GM23338 (cell line): ENCODE measurements around the gene SAMD13. TPM values are rescaled to one million over a fixed set of nuclear protein-coding genes. Genes with fewer than 3 reads are reported as not detected.

Experiments used
- ATAC-seq: fragments of 200-7000 bp; cut with Tn5 transposase; 3 replicates; pipeline ENCODE4 v1.9.1; 2020
- DNase-seq: peaks from one replicate; pipeline ENCODE4 v3.0.0-alpha.2; 2015; ENCODE audit warnings: low spot score
- H2AFZ ChIP-seq: fragments of 200-600 bp; sonication (generic); 2 replicates; pipeline ENCODE4 v1.8.0; 2016; ENCODE audit warnings: antibody characterized with exemption, mild to moderate bottlenecking, moderate library complexity
- H3F3A ChIP-seq: fragments of 200-600 bp; sonication (generic); replicated peaks from 2 replicates; pipeline ENCODE4 v1.8.0; 2017; ENCODE audit warnings: antibody characterized with exemption, mixed run types, low read depth
- H3K27ac ChIP-seq: fragments of 200-600 bp; sonication (generic); 2 replicates; pipeline ENCODE4 v1.6.1; 2016; ENCODE audit warnings: low read depth
- H3K27me3 ChIP-seq: fragments of 200-600 bp; sonication (generic); 2 replicates; pipeline ENCODE4 v1.8.0; 2016; ENCODE audit warnings: mild to moderate bottlenecking, mixed run types, moderate library complexity; ENCODE audit not compliant: insufficient read depth
- H3K36me3 ChIP-seq: fragments of 200-600 bp; sonication (generic); 2 replicates; pipeline ENCODE4 v1.8.0; 2016; ENCODE audit warnings: mild to moderate bottlenecking; ENCODE audit not compliant: insufficient read depth
- H3K4me1 ChIP-seq: fragments of 200-600 bp; sonication (generic); 2 replicates; pipeline ENCODE4 v1.8.0; 2016; ENCODE audit warnings: mild to moderate bottlenecking, moderate library complexity; ENCODE audit not compliant: insufficient read depth
- H3K4me2 ChIP-seq: fragments of 200-600 bp; sonication (generic); 2 replicates; pipeline ENCODE4 v1.7.1; 2017; ENCODE audit warnings: mixed run types
- H3K4me3 ChIP-seq: fragments of 200-600 bp; sonication (generic); 2 replicates; pipeline ENCODE4 v1.6.1; 2016; ENCODE audit warnings: mixed run types
- H3K79me2 ChIP-seq: fragments of 200-600 bp; sonication (generic); replicated peaks from 2 replicates; pipeline ENCODE4 v1.8.0; 2017; ENCODE audit warnings: mild to moderate bottlenecking; ENCODE audit not compliant: insufficient read depth
- H3K9me2 ChIP-seq: fragments of 200-600 bp; sonication (generic); 2 replicates; pipeline ENCODE4 v1.8.0; 2017; ENCODE audit not compliant: insufficient read depth
- H4K20me1 ChIP-seq: fragments of 200-600 bp; sonication (generic); replicated peaks from 2 replicates; pipeline ENCODE4 v1.8.0; 2017; ENCODE audit warnings: mild to moderate bottlenecking; ENCODE audit not compliant: insufficient read depth
- H3K27ac Mint-ChIP-seq: 2 replicates; pipeline ENCODE4 v1.8.0; 2020; ENCODE audit warnings: inconsistent platforms, mild to moderate bottlenecking, moderate library complexity, mixed read lengths
- H3K27me3 Mint-ChIP-seq: 3 replicates; pipeline ENCODE4 v1.8.0; 2022; ENCODE audit warnings: low read depth, mild to moderate bottlenecking, moderate library complexity, mixed read lengths, inconsistent platforms; ENCODE audit not compliant: insufficient read depth, poor library complexity
- H3K36me3 Mint-ChIP-seq: 3 replicates; pipeline ENCODE4 v1.8.0; 2021; ENCODE audit warnings: low read depth, mild to moderate bottlenecking, inconsistent platforms, moderate library complexity, mixed read lengths
- H3K4me1 Mint-ChIP-seq: 3 replicates; pipeline ENCODE4 v1.8.0; 2020; ENCODE audit warnings: mild to moderate bottlenecking, inconsistent platforms, mixed read lengths
- H3K4me3 Mint-ChIP-seq: 3 replicates; pipeline ENCODE4 v1.8.0; 2021; ENCODE audit warnings: moderate library complexity, mild to moderate bottlenecking, inconsistent platforms, mixed read lengths
- H3K9me3 Mint-ChIP-seq: 3 replicates; pipeline ENCODE4 v1.8.0; 2020; ENCODE audit warnings: moderate library complexity, mild to moderate bottlenecking, inconsistent platforms, mixed read lengths
- CREB1 ChIP-seq: fragments of 250-450 bp; sonication (Bioruptor Pico); IDR thresholded peaks from 2 replicates; pipeline ENCODE4 v1.5.0; 2020; ENCODE audit warnings: low read depth, mild to moderate bottlenecking, moderate library complexity
- EZH2 ChIP-seq: fragments of 200-600 bp; sonication (generic); IDR thresholded peaks from one replicate; pipeline ENCODE4 v1.8.0; 2017; ENCODE audit warnings: antibody characterized with exemption, mild to moderate bottlenecking, low read depth; ENCODE audit not compliant: unreplicated experiment
- EZH2phosphoT487 ChIP-seq: fragments of 200-600 bp; sonication (generic); IDR thresholded peaks from one replicate; pipeline ENCODE4 v1.8.1; 2018; ENCODE audit warnings: antibody characterized with exemption; ENCODE audit not compliant: unreplicated experiment
- JUNB ChIP-seq: IDR thresholded peaks from one replicate; pipeline ENCODE4 v1.6.1; 2016; ENCODE audit warnings: antibody characterized with exemption; ENCODE audit not compliant: unreplicated experiment
- NANOG ChIP-seq: IDR thresholded peaks from 2 replicates; pipeline ENCODE4 v1.6.1; 2016; ENCODE audit warnings: antibody characterized with exemption, borderline replicate concordance
- polyA plus RNA-seq: library from polyadenylated mRNA; unstranded; fragments of >200 nt; fragmentation: Nextera tagmentation; extraction: Ambion mirVana; gene quantifications from 2 replicates; pipeline ENCODE4 v1.2.1, GENCODE V29; 2016
- total RNA-seq: library from RNA; depleted of rRNA; stranded (reverse); fragments of >200 nt; shearing (Covaris generic); gene quantifications from 2 replicates; pipeline ENCODE4 v1.2.3, GENCODE V29; 2014
- TF ChIP-seq, protein P1 (sequence below): IDR thresholded peaks from 2 replicates; pipeline ENCODE4 v1.6.1; 2016; ENCODE audit warnings: antibody characterized with exemption
- TF ChIP-seq, protein P2 (sequence below), 2 experiments: fragments of 200-600 bp in 1 of 2; sonication (generic) in 1 of 2; conservative IDR thresholded peaks; 2 replicates each; pipeline versions ENCODE4 v1.5.1 to v1.6.1; 2016 to 2017; ENCODE audit warnings: antibody characterized with exemption in 2 of 2, low read depth in 2 of 2, mild to moderate bottlenecking in 2 of 2, moderate library complexity in 1 of 2
- TF ChIP-seq, protein P3 (sequence below): IDR thresholded peaks from one replicate; pipeline ENCODE4 v1.6.1; 2018; ENCODE audit warnings: antibody characterized with exemption; ENCODE audit not compliant: unreplicated experiment
- TF ChIP-seq, protein P4 (sequence below): fragments of 250-450 bp; sonication (Bioruptor Pico); IDR thresholded peaks from 2 replicates; pipeline ENCODE4 v1.5.0; 2020; ENCODE audit warnings: mild to moderate bottlenecking, moderate library complexity

Gene SAMD13
- total and polyA plus RNA-seq, 2 experiments from 2014 or later, result 2.5 to 3.6 TPM

DNA sequence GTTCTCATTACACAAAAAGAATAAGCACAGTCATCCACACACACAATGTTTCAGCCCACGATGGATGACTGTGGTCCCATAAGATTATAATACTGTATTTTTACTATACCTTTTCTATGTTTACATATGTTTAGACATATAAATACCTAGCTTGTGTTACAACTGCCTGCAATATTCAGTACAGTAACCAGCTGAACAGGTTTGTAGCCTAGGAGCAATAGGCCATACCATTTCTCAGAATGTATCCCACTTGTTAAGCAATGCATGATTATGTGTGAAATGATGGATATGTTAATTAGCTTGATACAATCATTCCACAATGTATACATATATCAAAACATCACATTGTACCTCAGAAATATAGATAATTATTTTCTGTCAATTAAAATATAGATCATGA lies 33.2 kb upstream of the SAMD13 start:
- H3K27me3 ChIP-seq, result no peaks in the 10 kb centered on the region
- H3K9me2 ChIP-seq, result no peaks in the 10 kb centered on the region
- H3K4me2 ChIP-seq, result no peak overlapping the region
- TF ChIP-seq JUNB (no peak), EZH2phosphoT487 (no peak), EZH2 (no peak)
- TF ChIP-seq, protein P1, sequence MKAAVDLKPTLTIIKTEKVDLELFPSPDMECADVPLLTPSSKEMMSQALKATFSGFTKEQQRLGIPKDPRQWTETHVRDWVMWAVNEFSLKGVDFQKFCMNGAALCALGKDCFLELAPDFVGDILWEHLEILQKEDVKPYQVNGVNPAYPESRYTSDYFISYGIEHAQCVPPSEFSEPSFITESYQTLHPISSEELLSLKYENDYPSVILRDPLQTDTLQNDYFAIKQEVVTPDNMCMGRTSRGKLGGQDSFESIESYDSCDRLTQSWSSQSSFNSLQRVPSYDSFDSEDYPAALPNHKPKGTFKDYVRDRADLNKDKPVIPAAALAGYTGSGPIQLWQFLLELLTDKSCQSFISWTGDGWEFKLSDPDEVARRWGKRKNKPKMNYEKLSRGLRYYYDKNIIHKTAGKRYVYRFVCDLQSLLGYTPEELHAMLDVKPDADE, result no peak
- TF ChIP-seq, protein P2, sequence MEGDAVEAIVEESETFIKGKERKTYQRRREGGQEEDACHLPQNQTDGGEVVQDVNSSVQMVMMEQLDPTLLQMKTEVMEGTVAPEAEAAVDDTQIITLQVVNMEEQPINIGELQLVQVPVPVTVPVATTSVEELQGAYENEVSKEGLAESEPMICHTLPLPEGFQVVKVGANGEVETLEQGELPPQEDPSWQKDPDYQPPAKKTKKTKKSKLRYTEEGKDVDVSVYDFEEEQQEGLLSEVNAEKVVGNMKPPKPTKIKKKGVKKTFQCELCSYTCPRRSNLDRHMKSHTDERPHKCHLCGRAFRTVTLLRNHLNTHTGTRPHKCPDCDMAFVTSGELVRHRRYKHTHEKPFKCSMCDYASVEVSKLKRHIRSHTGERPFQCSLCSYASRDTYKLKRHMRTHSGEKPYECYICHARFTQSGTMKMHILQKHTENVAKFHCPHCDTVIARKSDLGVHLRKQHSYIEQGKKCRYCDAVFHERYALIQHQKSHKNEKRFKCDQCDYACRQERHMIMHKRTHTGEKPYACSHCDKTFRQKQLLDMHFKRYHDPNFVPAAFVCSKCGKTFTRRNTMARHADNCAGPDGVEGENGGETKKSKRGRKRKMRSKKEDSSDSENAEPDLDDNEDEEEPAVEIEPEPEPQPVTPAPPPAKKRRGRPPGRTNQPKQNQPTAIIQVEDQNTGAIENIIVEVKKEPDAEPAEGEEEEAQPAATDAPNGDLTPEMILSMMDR (conservative IDR thresholded peaks at IDR 0.05; ENCODE audit: low read depth in 2 of 2), result no peak
- no peaks in the 10 kb centered on the region for H3K79me2 ChIP-seq
- DNase-seq (no peak), ATAC-seq (no peak)
- no peak overlapping the region for H3K4me3 Mint-ChIP-seq
- no peak overlapping the region for H2AFZ ChIP-seq
- no peak overlapping the region for H3K4me3 ChIP-seq
- H3K27ac ChIP-seq, result no peak overlapping the region
- H3K4me1 Mint-ChIP-seq, result peaks cover 24% of the 10 kb centered on the region
- H3K4me1 ChIP-seq, result peaks cover 20% of the 10 kb centered on the region
- no peaks in the 10 kb centered on the region for H4K20me1 ChIP-seq
- no peaks in the 10 kb centered on the region for H3K36me3 Mint-ChIP-seq
- no peak overlapping the region for H3K27ac Mint-ChIP-seq
- H3K27me3 Mint-ChIP-seq, result no peaks in the 10 kb centered on the region
- H3K9me3 Mint-ChIP-seq, result no peaks in the 10 kb centered on the region
- H3K36me3 ChIP-seq, result no peaks in the 10 kb centered on the region
- H3F3A ChIP-seq, result no peaks in the 10 kb centered on the region

DNA sequence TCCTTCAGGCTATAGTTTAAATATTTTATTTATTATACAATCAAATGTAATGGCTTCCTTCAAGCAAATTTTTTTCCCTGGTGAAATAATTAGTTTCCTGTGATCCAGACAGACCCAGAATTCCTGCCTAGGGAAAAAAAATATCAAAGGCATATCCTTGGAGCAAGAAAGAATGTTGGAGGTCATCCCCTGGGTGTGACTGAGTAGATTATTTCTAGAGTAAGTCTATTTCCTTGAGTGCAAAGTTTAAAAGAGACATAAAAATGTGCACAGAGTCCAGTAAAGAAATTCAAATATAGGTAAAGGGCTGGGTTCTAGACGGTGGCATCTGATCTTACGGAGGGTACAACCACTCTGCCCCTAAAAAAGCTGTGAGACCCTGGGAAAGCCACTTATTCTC lies 32.2 kb upstream of the SAMD13 start:
- no peaks in the 10 kb centered on the region for H3F3A ChIP-seq
- no peak overlapping the region for H2AFZ ChIP-seq
- H3K27ac ChIP-seq, result no peak overlapping the region
- no peaks in the 10 kb centered on the region for H3K9me2 ChIP-seq
- no peaks in the 10 kb centered on the region for H3K9me3 Mint-ChIP-seq
- DNase-seq, result no peak
- no peaks in the 10 kb centered on the region for H4K20me1 ChIP-seq
- no peaks in the 10 kb centered on the region for H3K36me3 Mint-ChIP-seq
- H3K4me2 ChIP-seq, result no peak overlapping the region
- H3K4me3 Mint-ChIP-seq, result no peak overlapping the region
- no peaks in the 10 kb centered on the region for H3K27me3 Mint-ChIP-seq
- peaks cover 20% of the 10 kb centered on the region for H3K4me1 ChIP-seq
- H3K4me3 ChIP-seq, result no peak overlapping the region
- H3K4me1 Mint-ChIP-seq, result peaks cover 24% of the 10 kb centered on the region
- H3K27me3 ChIP-seq, result no peaks in the 10 kb centered on the region
- no peaks in the 10 kb centered on the region for H3K36me3 ChIP-seq
- no peaks in the 10 kb centered on the region for H3K79me2 ChIP-seq
- H3K27ac Mint-ChIP-seq, result no peak overlapping the region
- no peak for ATAC-seq
- TF ChIP-seq NANOG (no peak), EZH2phosphoT487 (no peak), JUNB (no peak), CREB1 (CRISPR knock-in tag) (no peak)
- TF ChIP-seq, protein P3, sequence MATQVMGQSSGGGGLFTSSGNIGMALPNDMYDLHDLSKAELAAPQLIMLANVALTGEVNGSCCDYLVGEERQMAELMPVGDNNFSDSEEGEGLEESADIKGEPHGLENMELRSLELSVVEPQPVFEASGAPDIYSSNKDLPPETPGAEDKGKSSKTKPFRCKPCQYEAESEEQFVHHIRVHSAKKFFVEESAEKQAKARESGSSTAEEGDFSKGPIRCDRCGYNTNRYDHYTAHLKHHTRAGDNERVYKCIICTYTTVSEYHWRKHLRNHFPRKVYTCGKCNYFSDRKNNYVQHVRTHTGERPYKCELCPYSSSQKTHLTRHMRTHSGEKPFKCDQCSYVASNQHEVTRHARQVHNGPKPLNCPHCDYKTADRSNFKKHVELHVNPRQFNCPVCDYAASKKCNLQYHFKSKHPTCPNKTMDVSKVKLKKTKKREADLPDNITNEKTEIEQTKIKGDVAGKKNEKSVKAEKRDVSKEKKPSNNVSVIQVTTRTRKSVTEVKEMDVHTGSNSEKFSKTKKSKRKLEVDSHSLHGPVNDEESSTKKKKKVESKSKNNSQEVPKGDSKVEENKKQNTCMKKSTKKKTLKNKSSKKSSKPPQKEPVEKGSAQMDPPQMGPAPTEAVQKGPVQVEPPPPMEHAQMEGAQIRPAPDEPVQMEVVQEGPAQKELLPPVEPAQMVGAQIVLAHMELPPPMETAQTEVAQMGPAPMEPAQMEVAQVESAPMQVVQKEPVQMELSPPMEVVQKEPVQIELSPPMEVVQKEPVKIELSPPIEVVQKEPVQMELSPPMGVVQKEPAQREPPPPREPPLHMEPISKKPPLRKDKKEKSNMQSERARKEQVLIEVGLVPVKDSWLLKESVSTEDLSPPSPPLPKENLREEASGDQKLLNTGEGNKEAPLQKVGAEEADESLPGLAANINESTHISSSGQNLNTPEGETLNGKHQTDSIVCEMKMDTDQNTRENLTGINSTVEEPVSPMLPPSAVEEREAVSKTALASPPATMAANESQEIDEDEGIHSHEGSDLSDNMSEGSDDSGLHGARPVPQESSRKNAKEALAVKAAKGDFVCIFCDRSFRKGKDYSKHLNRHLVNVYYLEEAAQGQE, result no peak
- TF ChIP-seq, protein P4, sequence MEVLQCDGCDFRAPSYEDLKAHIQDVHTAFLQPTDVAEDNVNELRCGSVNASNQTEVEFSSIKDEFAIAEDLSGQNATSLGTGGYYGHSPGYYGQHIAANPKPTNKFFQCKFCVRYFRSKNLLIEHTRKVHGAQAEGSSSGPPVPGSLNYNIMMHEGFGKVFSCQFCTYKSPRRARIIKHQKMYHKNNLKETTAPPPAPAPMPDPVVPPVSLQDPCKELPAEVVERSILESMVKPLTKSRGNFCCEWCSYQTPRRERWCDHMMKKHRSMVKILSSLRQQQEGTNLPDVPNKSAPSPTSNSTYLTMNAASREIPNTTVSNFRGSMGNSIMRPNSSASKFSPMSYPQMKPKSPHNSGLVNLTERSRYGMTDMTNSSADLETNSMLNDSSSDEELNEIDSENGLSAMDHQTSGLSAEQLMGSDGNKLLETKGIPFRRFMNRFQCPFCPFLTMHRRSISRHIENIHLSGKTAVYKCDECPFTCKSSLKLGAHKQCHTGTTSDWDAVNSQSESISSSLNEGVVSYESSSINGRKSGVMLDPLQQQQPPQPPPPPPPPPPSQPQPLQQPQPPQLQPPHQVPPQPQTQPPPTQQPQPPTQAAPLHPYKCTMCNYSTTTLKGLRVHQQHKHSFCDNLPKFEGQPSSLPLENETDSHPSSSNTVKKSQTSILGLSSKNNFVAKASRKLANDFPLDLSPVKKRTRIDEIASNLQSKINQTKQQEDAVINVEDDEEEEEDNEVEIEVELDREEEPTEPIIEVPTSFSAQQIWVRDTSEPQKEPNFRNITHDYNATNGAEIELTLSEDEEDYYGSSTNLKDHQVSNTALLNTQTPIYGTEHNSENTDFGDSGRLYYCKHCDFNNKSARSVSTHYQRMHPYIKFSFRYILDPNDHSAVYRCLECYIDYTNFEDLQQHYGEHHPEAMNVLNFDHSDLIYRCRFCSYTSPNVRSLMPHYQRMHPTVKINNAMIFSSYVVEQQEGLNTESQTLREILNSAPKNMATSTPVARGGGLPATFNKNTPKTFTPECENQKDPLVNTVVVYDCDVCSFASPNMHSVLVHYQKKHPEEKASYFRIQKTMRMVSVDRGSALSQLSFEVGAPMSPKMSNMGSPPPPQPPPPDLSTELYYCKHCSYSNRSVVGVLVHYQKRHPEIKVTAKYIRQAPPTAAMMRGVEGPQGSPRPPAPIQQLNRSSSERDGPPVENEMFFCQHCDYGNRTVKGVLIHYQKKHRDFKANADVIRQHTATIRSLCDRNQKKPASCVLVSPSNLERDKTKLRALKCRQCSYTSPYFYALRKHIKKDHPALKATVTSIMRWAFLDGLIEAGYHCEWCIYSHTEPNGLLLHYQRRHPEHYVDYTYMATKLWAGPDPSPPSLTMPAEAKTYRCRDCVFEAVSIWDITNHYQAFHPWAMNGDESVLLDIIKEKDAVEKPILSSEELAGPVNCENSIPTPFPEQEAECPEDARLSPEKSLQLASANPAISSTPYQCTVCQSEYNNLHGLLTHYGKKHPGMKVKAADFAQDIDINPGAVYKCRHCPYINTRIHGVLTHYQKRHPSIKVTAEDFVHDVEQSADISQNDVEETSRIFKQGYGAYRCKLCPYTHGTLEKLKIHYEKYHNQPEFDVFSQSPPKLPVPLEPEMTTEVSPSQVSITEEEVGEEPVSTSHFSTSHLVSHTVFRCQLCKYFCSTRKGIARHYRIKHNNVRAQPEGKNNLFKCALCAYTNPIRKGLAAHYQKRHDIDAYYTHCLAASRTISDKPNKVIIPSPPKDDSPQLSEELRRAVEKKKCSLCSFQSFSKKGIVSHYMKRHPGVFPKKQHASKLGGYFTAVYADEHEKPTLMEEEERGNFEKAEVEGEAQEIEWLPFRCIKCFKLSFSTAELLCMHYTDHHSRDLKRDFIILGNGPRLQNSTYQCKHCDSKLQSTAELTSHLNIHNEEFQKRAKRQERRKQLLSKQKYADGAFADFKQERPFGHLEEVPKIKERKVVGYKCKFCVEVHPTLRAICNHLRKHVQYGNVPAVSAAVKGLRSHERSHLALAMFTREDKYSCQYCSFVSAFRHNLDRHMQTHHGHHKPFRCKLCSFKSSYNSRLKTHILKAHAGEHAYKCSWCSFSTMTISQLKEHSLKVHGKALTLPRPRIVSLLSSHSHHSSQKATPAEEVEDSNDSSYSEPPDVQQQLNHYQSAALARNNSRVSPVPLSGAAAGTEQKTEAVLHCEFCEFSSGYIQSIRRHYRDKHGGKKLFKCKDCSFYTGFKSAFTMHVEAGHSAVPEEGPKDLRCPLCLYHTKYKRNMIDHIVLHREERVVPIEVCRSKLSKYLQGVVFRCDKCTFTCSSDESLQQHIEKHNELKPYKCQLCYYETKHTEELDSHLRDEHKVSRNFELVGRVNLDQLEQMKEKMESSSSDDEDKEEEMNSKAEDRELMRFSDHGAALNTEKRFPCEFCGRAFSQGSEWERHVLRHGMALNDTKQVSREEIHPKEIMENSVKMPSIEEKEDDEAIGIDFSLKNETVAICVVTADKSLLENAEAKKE (CRISPR knock-in tag), result no peak
